HG02938 (cell line): ENCODE measurements around the gene CEP20.
A peak's percentile ranks its signal among the peaks of the same experiment; 100 is the strongest.
"Not testable (repeated sequence)": the region's sequence is repeated elsewhere in the genome, so short reads cannot be mapped to it uniquely, and the experiment has no call there.

Experiments
- ATAC-seq: cut with Tn5 transposase; IDR thresholded peaks from one replicate; pipeline ENCODE4 v1.9.1; 2021; ENCODE audit warnings: mild to moderate bottlenecking, moderate library complexity; ENCODE audit not compliant: unreplicated experiment

The CEP20 gene

GRCh38 chr16:15858921-15859668, 29.3 kb downstream of the CEP20 start:
- ATAC-seq, result no peak

DNA sequence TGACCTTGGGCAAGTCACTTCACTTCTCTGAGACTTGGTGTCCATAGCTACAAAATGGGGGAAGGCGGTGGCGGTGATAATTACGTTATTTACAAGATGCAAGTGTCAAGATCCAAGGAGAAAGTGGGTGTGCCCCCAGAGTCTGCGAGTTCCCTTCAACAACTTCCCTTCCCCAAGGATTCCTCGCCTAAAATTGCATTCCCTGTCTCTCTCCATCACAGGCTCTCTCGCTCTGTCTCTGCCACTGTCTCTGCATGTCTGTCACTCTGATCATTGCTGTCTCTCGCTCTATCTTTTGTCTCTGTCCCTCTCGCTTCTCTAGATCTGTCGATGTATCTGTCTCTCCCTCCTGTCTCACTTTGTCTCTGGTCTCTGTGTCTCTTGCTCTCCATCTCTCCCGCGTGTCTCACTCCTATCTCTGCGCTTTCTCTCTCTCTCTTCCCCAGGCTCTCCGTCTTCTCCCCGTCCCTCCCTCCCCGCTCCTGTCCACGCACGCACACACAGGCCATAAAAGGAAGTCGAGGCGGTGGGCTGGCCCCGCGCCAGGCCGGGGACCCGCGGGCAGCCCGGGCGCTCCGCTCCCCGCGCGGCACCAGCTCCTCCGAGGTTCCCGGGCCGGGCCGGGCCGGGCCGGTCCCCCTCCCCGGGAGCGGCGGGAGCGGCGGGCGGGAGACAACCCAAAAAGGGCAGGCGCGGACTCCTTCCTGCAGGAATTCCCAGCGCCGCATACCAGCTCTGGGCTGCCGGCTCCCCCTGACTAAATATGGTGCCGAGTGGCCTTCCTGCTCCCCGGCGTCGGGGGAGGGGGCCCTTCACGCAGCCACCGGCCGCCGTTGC, 30.5 kb downstream of the CEP20 start:
- ATAC-seq, result no peak

GRCh38 chr16:15856901-15857698, 31.3 kb downstream of the CEP20 start, which contains the start of gene MYH11:
Gene MYH11 (minus strand): TSS chr16:15857028. CDS start chr16:15838252, 18,776 bp downstream.
- no peak for ATAC-seq

GRCh38 chr16:15856182-15856581, 32.2 kb downstream of the CEP20 start:
- no peak for ATAC-seq

DNA sequence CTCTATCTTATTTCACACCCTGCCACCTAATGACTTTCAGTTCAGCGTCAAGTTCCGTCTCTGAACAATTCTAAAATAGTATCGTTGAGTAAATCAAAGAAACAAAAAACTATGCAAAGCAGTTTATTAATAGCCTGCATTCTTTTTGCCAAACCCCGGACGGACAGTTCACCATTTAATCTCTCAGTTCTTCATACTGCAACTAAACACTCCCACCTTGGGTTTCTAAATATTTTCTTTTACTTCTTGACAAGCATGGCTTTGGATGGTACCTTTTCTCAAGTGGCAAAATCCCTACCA, 32.7 kb downstream of the CEP20 start:
- peak; percentile 63 for ATAC-seq

GRCh38 chr16:15854906-15855703, 33.3 kb downstream of the CEP20 start:
- ATAC-seq, result no peak

DNA sequence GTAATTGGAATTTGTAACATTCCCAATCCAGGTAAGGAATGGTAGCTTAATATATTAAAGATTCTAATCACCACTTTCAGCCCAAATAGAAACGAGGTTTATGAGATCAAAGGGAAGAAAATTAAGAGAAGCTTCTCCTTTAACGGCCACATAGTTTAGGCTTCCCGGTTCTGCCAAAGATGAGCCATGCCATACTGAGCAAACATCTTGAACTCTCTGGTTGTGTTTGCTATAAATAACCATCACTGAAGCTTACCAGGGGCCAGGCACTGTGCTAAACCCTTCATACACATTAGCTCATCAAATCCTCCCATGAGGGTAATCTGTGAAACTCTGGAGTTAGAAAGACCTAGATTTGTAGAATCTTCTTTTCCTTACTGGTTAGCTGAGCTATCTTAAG, 34.3 kb downstream of the CEP20 start:
- no peak for ATAC-seq

GRCh38 chr16:15853021-15853420, 35.4 kb downstream of the CEP20 start:
- ATAC-seq, result no peak

DNA sequence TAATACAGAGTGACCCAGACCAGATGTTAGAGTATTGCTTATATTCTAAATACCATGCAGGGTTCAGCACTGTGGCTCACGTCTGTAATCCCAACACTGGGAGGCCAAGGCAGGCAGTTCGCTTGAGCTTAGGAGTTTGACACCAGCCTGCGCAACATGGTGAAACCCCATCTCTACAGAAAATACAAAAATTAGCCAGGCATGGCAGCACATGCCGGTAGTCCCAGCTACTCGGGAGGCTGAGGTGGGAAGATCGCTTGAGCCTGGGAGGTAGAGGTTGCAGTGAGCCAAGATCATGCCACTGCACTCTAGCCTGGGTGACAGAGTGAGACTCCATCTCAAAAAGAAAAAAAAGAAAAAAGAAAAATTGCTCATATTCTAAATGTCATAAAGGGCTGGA, 37.8 kb downstream of the CEP20 start:
- not testable (repeated sequence) for ATAC-seq

GRCh38 chr16:15849209-15849981, 39.0 kb downstream of the CEP20 start:
- ATAC-seq, result no peak

DNA sequence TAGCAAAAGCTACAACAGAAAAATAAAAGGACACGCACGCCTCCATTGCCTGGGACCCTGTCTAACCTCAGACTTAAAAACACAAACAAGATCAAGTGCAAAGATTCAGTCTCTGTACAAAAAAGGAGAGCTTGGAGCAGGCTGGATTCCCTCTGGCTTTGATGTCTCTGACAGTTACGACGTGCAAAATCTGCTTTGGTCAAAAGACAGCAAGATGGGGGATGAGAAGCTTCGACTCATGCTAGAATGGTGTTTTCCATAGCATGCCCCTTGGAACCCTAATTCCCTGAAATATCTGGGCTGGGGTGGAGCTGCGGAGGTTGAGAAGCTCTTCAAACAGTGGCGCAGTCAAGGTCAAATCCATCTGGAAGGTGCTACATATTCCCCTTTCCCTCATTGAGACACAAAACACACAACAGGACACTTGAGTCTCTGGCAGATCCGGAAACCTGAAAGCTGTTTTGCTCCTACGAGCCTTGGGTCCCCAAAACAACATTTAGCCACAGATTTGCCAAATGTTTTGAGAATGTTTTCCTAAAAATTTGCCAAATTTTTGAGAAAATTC, 40.7 kb downstream of the CEP20 start:
- ATAC-seq, result no peak

GRCh38 chr16:15846510-15846909, 41.9 kb downstream of the CEP20 start:
- no peak for ATAC-seq

- no peak for ATAC-seq
These were observed 44.6 kb downstream of the CEP20 start for GRCh38 chr16:15843635-15844279.

GRCh38 chr16:15839204-15839603, 49.2 kb downstream of the CEP20 start:
- not testable (repeated sequence) for ATAC-seq

DNA sequence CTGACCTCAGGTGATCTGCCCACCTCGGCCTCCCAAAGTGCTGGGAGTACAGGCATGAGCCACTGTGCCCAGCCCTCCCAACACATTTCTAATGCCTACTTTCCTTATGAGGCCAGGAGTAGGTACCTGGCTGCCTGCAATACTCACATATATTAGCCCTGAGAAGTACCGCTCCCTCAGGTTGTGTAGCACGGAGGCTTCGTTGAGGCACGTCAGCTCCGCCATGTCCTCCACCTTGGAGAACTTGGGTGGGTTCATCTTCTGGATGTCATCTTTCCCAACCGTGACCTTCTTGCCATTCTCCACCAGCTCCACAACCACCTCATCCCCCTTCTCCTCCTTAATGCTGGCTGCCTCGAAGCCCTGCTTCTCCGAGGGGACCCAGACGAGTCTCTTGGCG, 50.6 kb downstream of the CEP20 start:
- ATAC-seq, result no peak

DNA sequence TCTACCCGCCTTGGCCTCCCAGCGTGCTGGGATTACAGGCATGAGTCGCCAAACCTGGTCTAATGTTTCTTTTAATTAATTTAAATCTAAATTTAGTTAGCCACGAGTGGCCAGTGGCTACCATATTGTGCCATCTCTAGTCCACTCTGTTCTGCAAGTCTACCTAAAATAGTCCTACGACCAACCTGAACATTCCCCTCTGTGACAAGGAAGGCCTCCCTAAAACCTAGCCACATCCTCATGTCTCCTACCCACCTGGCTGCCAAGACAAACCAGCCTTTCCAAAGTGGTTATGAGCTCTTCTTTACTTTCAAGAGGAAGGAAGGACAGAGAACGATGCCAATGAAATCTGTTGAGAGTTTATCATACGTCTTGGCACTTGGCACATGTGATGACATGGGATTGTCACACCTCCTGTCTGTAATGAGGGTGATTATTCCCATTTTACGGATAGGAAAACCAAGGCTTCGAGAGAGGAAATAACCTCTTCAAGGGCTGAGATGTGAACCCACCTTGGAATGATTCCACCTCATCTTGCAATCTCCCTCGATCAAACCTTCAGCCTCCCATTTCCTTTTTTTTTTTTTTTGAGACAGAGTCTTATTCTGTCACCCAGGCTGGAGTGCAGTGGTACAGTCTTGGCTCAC, 51.3 kb downstream of the CEP20 start:
- no peak for ATAC-seq

- no peak for ATAC-seq
These were observed 52.3 kb downstream of the CEP20 start for GRCh38 chr16:15836074-15836473.

DNA sequence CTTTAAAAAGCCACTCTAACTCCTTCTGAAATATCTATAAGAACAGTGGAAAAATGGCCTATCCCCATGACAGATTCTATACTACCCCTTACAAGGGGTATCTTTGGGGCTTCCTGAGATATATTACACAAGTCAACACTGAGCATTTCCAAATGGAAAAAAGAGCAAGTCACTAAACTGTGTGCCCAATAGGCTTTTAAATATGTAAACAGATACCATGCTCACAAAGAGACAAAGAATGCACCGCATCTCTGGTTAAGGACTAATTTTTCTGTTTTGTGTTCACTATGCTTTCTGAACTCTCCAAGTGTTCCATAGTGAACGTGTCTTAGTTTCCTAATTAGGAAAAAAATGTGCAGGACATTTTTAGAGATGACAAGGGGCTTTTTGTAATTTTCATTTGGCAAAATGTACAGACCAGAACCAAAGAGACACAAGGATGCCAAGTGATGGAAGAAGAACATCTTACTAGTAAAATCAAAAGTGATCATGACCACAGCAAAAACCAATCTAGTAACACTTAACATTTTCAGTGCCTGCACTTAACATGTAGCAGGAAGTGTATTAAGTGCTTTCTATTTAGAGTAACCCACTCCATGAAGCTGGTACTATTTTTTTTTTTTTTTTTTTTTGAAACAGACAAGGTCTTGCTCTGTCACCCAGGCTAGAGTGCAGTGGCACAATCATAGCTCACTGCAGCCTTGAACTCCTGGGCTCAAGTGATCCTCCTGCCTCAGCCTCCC, 53.1 kb downstream of the CEP20 start:
- ATAC-seq, result no peak
